ENCODE data around the gene MEG3.

Gene MEG3

DNA sequence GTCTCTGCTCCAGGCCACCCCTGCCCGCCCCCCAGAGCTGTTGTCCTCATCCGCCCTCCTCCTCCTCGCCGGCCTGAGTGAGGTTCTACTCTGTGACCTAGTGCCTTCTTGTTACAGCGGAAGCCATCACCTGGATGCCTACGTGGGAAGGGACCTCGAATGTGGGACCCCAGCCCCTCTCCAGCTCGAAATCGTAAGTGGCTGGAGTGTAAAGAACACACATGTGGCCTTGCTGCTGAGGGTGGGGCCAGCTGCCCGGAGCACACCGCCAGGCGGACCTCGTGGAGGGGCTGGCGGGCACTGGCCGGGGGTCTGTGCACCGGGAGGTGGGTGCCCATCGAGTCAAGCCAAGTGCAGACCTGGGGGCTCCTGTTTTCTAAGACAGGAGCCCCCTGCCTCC, 19.4 kb downstream of the MEG3 start:
- no peak overlapping the region for H3K4me3 ChIP-seq (ENCODE audit: control insufficient read depth, low read depth, low read length)
- TF ChIP-seq, protein P1, sequence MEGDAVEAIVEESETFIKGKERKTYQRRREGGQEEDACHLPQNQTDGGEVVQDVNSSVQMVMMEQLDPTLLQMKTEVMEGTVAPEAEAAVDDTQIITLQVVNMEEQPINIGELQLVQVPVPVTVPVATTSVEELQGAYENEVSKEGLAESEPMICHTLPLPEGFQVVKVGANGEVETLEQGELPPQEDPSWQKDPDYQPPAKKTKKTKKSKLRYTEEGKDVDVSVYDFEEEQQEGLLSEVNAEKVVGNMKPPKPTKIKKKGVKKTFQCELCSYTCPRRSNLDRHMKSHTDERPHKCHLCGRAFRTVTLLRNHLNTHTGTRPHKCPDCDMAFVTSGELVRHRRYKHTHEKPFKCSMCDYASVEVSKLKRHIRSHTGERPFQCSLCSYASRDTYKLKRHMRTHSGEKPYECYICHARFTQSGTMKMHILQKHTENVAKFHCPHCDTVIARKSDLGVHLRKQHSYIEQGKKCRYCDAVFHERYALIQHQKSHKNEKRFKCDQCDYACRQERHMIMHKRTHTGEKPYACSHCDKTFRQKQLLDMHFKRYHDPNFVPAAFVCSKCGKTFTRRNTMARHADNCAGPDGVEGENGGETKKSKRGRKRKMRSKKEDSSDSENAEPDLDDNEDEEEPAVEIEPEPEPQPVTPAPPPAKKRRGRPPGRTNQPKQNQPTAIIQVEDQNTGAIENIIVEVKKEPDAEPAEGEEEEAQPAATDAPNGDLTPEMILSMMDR (conservative IDR thresholded peaks at IDR 0.05; ENCODE audit: control insufficient read depth, insufficient read depth, low read depth, low read length) = no peak
- no peak for DNase-seq (ENCODE audit: low read depth)

GRCh38 chr14:100846309-100846859, 20.5 kb downstream of the MEG3 start:
- no peak overlapping the region for H3K4me3 ChIP-seq (ENCODE audit: control insufficient read depth, low read depth, low read length)
- peak; percentile 25 for DNase-seq (ENCODE audit: low read depth)
- TF ChIP-seq, protein P1 (conservative IDR thresholded peaks at IDR 0.05; ENCODE audit: control insufficient read depth, insufficient read depth, low read depth, low read length) = no peak

- peak overlapping the region; percentile 23 for H3K4me3 ChIP-seq (ENCODE audit: control insufficient read depth, low read depth, low read length)
- DNase-seq (ENCODE audit: low read depth) = peak; percentile 74
- TF ChIP-seq, protein P1 (conservative IDR thresholded peaks at IDR 0.05; ENCODE audit: control insufficient read depth, insufficient read depth, low read depth, low read length) = no peak
These were observed 23.3 kb downstream of the MEG3 start for GRCh38 chr14:100849115-100849781.

- H3K4me3 ChIP-seq (ENCODE audit: control insufficient read depth, low read depth, low read length) = no peak overlapping the region
- DNase-seq (ENCODE audit: low read depth) = no peak
- TF ChIP-seq, protein P1 (conservative IDR thresholded peaks at IDR 0.05; ENCODE audit: control insufficient read depth, insufficient read depth, low read depth, low read length) = peak; percentile 62
These were observed 25.1 kb downstream of the MEG3 start for GRCh38 chr14:100850841-100851585.

GRCh38 chr14:100851586-100851916, 25.6 kb downstream of the MEG3 start:
- TF ChIP-seq, protein P1 (conservative IDR thresholded peaks at IDR 0.05; ENCODE audit: control insufficient read depth, insufficient read depth, low read depth, low read length) = no peak
- no peak for DNase-seq (ENCODE audit: low read depth)
- H3K4me3 ChIP-seq (ENCODE audit: control insufficient read depth, low read depth, low read length) = no peak overlapping the region

GRCh38 chr14:100851946-100852620, 26.2 kb downstream of the MEG3 start:
- TF ChIP-seq, protein P1 (conservative IDR thresholded peaks at IDR 0.05; ENCODE audit: control insufficient read depth, insufficient read depth, low read depth, low read length) = no peak
- DNase-seq (ENCODE audit: low read depth) = no peak
- H3K4me3 ChIP-seq (ENCODE audit: control insufficient read depth, low read depth, low read length) = no peak overlapping the region

Data from fibroblast of mammary gland (primary cell).